Ovary (tissue), 9 donors: ENCODE measurements around the gene SLC43A1. TPM values are rescaled to one million over a fixed set of nuclear protein-coding genes. Genes with fewer than 3 reads are reported as not detected.
A peak's percentile ranks its signal among the peaks of the same experiment; 100 is the strongest.

Source experiments
- DNase-seq, 5 donors: peaks; one replicate each; pipeline ENCODE4 v3.0.0-alpha.2; 2019 to 2020
- H3K27ac ChIP-seq, 2 donors: fragments of 200-600 bp; one replicate each; pipeline versions ENCODE4 v1.5.1 to v1.8.0; 2019 to 2022
- H3K27me3 ChIP-seq: fragments of 200-600 bp; one replicate; pipeline ENCODE4 v1.8.0; 2022
- H3K36me3 ChIP-seq: fragments of 200-600 bp; sonication (generic); one replicate; pipeline ENCODE4 v1.5.1; 2019
- H3K4me1 ChIP-seq: one replicate; pipeline ENCODE4 v1.8.1; 2013; ENCODE audit warnings: mild to moderate bottlenecking, moderate library complexity; ENCODE audit not compliant: insufficient read depth
- H3K4me3 ChIP-seq: fragments of 200-600 bp; sonication (generic); one replicate; pipeline ENCODE4 v1.5.1; 2017
- H3K9me3 ChIP-seq, 2 donors: fragments of 200-600 bp in 1 of 2; sonication (generic) in 1 of 2; one replicate each; pipeline versions ENCODE4 v1.5.1 to v1.8.1; 2013 to 2019; ENCODE audit warnings: mild to moderate bottlenecking in 1 of 2, moderate library complexity in 1 of 2
- EP300 ChIP-seq: sonication (generic); formaldehyde crosslinking; IDR thresholded peaks from one replicate; pipeline ENCODE4 v1.6.1; 2017; ENCODE audit warnings: antibody characterized with exemption
- POLR2A ChIP-seq: fragments of 450-650 bp; IDR thresholded peaks from one replicate; pipeline ENCODE4 v1.6.1; 2017; ENCODE audit warnings: antibody characterized with exemption, mild to moderate bottlenecking, moderate library complexity
- WGBS, 3 donors: extraction: QIAGEN DNeasy Blood & Tissue Kit in 1 of 3; methylation state at CpG; one replicate each; pipeline versions ENCODE4 v1.1.5 to v1.1.7; 2013 to 2017; 5-methylcytosine and 5-hydroxymethylcytosine counted together
- intact Hi-C, 4 donors: fragments of 100-400 bp; cut with DNase I; formaldehyde crosslinking; loops; one replicate each; pipeline versions ENCODE4 v1.11.0 to v1.15.1; 2022 to 2023
- polyA plus RNA-seq, 2 donors: library from polyadenylated mRNA; stranded (reverse); fragments of 200-250 nt in 1 of 2; fragments of 350-450 nt in 1 of 2; fragmentation: Illumina TruSeq in 1 of 2; extraction: RNeasy Lipid Tissue Mini Kit (QIAGEN cat#74804) in 1 of 2; gene quantifications; one replicate each; pipeline ENCODE4 v1.2.3, GENCODE V29; 2013 to 2014
- total RNA-seq, 7 donors: library from RNA; depleted of rRNA in 2 of 7; stranded (reverse); fragments of >200 nt in 2 of 7; fragmentation: NEBNext Ultra II Directional in 3 of 7; extraction: Animal tissue kit (Norgen Biotek cat#: 25700) in 3 of 7; gene quantifications; one replicate each; pipeline versions ENCODE4 v1.1.0 to v1.2.4, GENCODE V29; 2016 to 2023
- TF ChIP-seq, protein P1 (sequence below), 3 donors: fragments of 450-650 bp in 2 of 3; fragments of 200-600 bp in 1 of 3; IDR thresholded peaks; one replicate each; pipeline versions ENCODE4 v1.5.1 to v1.8.0; 2016 to 2022; ENCODE audit warnings: antibody characterized with exemption in 3 of 3, mild to moderate bottlenecking in 1 of 3
- donor health status: DM: no; HTN: no; CAD: no; lungs with moderate emphysema.
- donor health status: DM: no; HTN: no; CAD: no.
- donor health status: Bipolar disorder and iron deficiency.
- donor health status: DM: yes; HTN: yes; CAD: no.
- donor health status: DM: no; HTN: no; CAD: no.
- donor health status: DM: yes; HTN: yes; CAD: no.

Gene SLC43A1
- total and polyA plus RNA-seq, 9 donors, result 11.5 to 30.4 (median 18.6) TPM

- Histone ChIP-seq H3K27me3 (no peaks in the 10 kb centered on the region), H3K36me3 (no peaks in the 10 kb centered on the region), H3K9me3 (no peaks in the 10 kb centered on the region), H3K4me3 (no peak overlapping the region), H3K4me1 (peaks cover 4% of the 10 kb centered on the region), H3K27ac (no peak overlapping the region)
- no peak for DNase-seq
- TF ChIP-seq POLR2A (no peak), EP300 (no peak)
- TF ChIP-seq, protein P1, sequence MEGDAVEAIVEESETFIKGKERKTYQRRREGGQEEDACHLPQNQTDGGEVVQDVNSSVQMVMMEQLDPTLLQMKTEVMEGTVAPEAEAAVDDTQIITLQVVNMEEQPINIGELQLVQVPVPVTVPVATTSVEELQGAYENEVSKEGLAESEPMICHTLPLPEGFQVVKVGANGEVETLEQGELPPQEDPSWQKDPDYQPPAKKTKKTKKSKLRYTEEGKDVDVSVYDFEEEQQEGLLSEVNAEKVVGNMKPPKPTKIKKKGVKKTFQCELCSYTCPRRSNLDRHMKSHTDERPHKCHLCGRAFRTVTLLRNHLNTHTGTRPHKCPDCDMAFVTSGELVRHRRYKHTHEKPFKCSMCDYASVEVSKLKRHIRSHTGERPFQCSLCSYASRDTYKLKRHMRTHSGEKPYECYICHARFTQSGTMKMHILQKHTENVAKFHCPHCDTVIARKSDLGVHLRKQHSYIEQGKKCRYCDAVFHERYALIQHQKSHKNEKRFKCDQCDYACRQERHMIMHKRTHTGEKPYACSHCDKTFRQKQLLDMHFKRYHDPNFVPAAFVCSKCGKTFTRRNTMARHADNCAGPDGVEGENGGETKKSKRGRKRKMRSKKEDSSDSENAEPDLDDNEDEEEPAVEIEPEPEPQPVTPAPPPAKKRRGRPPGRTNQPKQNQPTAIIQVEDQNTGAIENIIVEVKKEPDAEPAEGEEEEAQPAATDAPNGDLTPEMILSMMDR (IDR thresholded peaks at IDR 0.05), result no peak
- intact Hi-C loops, result loop anchor here in 2 of 4 donors (5.0 to 10.0 kb wide), 2 partner anchors 72 to 74 kb away; no protein-coding TSS in a partner anchor
Measured at GRCh38 chr11:57529012-57529411, 13.5 kb upstream of the SLC43A1 start.

DNA sequence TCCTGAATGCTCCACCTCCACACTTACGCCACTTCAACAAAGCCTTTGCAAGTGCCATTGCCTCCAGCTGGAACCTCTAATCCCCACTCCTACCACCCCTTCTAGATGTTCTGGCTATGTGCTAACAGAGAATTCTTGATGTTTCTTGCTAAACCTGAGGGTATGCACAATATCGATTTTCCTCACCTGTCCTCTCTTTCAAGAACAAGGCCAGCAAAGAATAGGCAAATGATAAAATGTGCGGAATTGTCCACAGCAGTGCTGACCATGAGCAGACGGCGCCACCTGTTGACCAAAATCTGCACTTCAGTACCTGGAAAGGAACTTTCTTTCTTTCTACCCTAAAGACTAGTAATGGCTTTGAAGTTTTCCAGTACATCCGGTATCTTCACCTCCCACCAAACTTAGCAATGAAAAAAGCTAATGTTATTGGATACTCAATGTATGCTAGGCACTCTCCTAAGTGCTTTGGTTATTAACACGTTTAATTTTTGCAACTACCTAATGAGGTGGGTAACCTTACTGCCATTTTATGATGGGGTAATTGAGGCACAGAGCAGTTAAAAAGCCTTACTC, 11.6 kb upstream of the SLC43A1 start:
- peak; percentile 62 to 83 (median 81) for DNase-seq
- 15 to 17% (median 16%) methylated on average over 7 of the region's 7 CpGs for WGBS, 3 donors
- Histone ChIP-seq H3K9me3 (no peaks in the 10 kb centered on the region), H3K27me3 (no peaks in the 10 kb centered on the region), H3K4me3 (no peak overlapping the region), H3K27ac (no peak overlapping the region), H3K4me1 (peaks cover 4% of the 10 kb centered on the region), H3K36me3 (no peaks in the 10 kb centered on the region)
- intact Hi-C loops, result loop anchor here (2.0 to 10.0 kb wide), 4 partner anchors 34 to 72 kb away; no protein-coding TSS in a partner anchor
- TF ChIP-seq, protein P1 (IDR thresholded peaks at IDR 0.05), result peak; percentile 82 to 94 (median 90)
- no peak for TF ChIP-seq EP300

- intact Hi-C loops, result loop anchor here in 2 of 4 donors (5.0 to 10.0 kb wide), 2 partner anchors 61 to 69 kb away; partner anchors contain the start of gene RTN4RL2 (in 1 of the 2)
- Histone ChIP-seq H3K4me3 (no peak overlapping the region), H3K4me1 (no peaks in the 10 kb centered on the region), H3K27me3 (no peaks in the 10 kb centered on the region), H3K36me3 (no peaks in the 10 kb centered on the region), H3K9me3 (no peaks in the 10 kb centered on the region), H3K27ac (no peak overlapping the region)
- no peak for DNase-seq
- WGBS, 3 donors, result 87 to 92% (median 88%) methylated on average over 4 of the region's 4 CpGs
- TF ChIP-seq POLR2A (no peak), EP300 (no peak)
- TF ChIP-seq, protein P1 (IDR thresholded peaks at IDR 0.05), result no peak
Measured at GRCh38 chr11:57523419-57523818, 7.9 kb upstream of the SLC43A1 start.

DNA sequence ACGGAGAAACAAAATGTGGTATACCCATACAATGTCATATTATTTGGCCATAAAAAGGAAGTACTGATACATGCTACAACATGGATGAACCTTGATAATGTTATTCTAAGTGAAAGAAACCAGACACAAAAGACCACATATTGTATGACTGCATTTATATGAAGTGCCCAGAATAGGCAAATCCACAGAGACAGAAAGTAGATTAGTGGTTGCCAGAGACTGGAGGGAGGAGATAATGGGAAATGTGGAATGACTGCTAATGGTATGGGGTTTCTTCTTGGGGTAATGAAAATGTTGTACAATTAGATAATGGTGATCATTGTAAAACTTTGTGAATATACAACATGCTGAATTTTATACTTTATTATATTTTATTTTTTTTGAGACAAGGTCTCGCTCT, 5.6 kb upstream of the SLC43A1 start:
- H3K4me1 ChIP-seq, result no peaks in the 10 kb centered on the region
- no peak overlapping the region for H3K27ac ChIP-seq
- DNase-seq, result no peak
- no peak overlapping the region for H3K4me3 ChIP-seq
- H3K36me3 ChIP-seq, result no peaks in the 10 kb centered on the region
- WGBS, 3 donors, result 88 to 92% (median 90%) methylated on average over 2 of the region's 2 CpGs
- TF ChIP-seq EP300, result no peak
- TF ChIP-seq, protein P1 (IDR thresholded peaks at IDR 0.05), result no peak
- no peak for TF ChIP-seq POLR2A
- intact Hi-C loops, result loop anchor here in 2 of 4 donors (5.0 to 10.0 kb wide), 2 partner anchors 59 to 66 kb away; partner anchors contain the start of gene RTN4RL2 (in 1 of the 2)
- no peaks in the 10 kb centered on the region for H3K9me3 ChIP-seq
- H3K27me3 ChIP-seq, result no peaks in the 10 kb centered on the region
